Measurements from ENCODE around the gene LCNL1. TPM values are rescaled to one million over a fixed set of nuclear protein-coding genes. Genes with fewer than 3 reads are reported as not detected.

The LCNL1 gene
- total and polyA plus RNA-seq, 8 donors = 0.38 to 2.7 (median 1.2) TPM

- intact Hi-C loops (cut with DNase I) = no loop called here
- DNase-seq = no peak
Observed at GRCh38 chr9:137019891-137020683, 37.3 kb downstream of the LCNL1 start.

DNA sequence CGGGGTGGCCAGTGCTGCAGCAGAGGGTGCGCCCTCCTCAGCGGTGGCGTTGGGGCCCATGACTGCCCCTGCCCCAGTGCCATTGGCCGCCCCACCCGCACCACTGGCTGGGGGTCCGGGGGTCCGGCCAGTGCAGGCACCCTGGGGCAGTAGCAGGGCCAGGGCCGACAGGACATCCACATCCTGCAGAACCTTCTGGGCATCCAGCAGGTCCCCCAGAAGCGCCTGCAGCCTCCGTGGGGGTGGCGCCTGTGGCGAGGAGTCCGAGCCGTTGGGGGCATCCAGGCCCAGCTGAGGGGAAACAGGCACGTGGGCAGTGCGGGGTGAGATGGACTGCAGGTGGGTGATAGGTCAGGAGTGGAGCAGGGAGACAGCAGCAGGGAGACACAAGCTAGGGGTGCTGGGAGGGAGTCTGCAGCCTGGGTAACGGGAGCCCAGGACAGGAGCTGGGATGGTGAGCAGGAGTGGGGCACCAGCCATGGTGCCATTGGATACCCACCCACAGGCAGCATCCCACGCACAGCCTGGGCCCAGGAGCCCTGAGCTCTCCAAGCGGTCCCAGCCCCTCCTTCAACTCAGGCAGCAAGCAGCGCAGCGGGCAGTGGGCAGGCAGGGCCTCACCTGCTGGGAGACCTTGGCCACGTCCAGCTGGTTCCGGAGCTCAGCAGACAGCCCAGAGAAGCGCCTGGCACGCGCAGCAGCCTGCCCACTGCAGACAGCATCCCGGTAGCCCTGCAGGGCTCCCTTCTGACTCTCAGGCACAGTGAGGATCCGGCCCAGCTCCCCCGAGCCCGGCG is 38.2 kb downstream of the LCNL1 start:
- Histone ChIP-seq H3K4me1 (no peaks in the 10 kb centered on the region), H3K27me3 (no peaks in the 10 kb centered on the region), H3K36me3 (peaks cover 0 to 36% of the 10 kb centered on the region in 2 donors), H3K9me3 (no peaks in the 10 kb centered on the region), H3K27ac (no peak overlapping the region), H3K4me3 (no peak overlapping the region)
- intact Hi-C loops (cut with DNase I) = no loop called here
- no peak for ATAC-seq
- no peak for DNase-seq
- TF ChIP-seq CTCF (IDR thresholded peaks at IDR 0.05) = no peak

More at GRCh38 chr9:137019891-137020683, 37.3 kb downstream of the LCNL1 start:
- Histone ChIP-seq H3K36me3 (peaks cover 0 to 45% of the 10 kb centered on the region in 2 donors), H3K27ac (no peak overlapping the region), H3K4me1 (no peaks in the 10 kb centered on the region), H3K27me3 (no peaks in the 10 kb centered on the region), H3K9me3 (no peaks in the 10 kb centered on the region), H3K4me3 (no peak overlapping the region)
- ATAC-seq = no peak
- TF ChIP-seq CTCF (IDR thresholded peaks at IDR 0.05) = no peak

GRCh38 chr9:137021568-137021978 is 38.8 kb downstream of the LCNL1 start:
- DNase-seq (no peak), ATAC-seq (no peak)
- Histone ChIP-seq H3K36me3 (peaks cover 0 to 30% of the 10 kb centered on the region in 2 donors), H3K27ac (no peak overlapping the region), H3K4me1 (no peaks in the 10 kb centered on the region), H3K9me3 (no peaks in the 10 kb centered on the region), H3K27me3 (no peaks in the 10 kb centered on the region), H3K4me3 (no peak overlapping the region)
- TF ChIP-seq CTCF (IDR thresholded peaks at IDR 0.05) = no peak
- intact Hi-C loops (cut with DNase I) = no loop called here

DNA sequence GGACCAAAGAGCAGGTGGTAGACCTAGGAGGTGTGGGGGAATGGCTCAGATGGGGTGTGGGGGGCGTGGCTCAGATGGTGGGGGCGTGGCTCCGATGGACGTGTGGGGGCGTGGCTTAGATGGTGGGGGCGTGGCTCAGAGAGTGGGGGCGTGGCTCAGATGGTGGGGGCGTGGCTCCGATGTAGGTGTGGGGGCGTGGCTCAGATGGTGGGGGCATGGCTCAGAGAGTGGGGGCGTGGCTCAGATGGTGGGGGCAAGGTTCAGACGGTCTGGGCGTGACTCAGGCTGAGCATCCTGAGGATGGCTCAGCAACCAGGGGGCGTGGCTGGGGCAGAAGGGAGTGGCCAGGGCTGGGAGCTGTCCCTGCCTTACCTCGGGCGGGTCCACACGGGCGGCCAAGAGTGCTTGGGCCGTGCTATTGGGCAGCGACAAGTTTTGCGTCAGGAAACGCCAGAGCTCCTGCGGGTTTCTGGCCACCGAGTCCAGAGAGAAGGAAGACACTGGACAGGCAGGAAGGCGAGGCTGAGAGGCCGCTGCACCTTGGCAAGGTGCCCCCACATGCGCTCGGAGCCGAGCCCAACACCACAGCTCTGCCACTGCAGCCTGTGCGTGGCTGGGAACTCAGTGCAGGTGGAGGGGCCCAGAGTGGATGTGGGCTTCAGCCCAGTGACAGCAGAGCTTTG is 39.3 kb downstream of the LCNL1 start:
- H3K36me3 ChIP-seq = peaks cover 0 to 25% of the 10 kb centered on the region in 2 donors
- H3K9me3 ChIP-seq = no peaks in the 10 kb centered on the region
- no peak for TF ChIP-seq CTCF (IDR thresholded peaks at IDR 0.05)
- intact Hi-C loops (cut with DNase I) = no loop called here
- DNase-seq (peak in 1 of 4 donors; percentile 90), ATAC-seq (peak; percentile 35)
- H3K4me1 ChIP-seq = peaks cover 0 to 4% of the 10 kb centered on the region in 2 donors
- H3K27me3 ChIP-seq = no peaks in the 10 kb centered on the region
- no peak overlapping the region for H3K27ac ChIP-seq
- no peak overlapping the region for H3K4me3 ChIP-seq

DNA sequence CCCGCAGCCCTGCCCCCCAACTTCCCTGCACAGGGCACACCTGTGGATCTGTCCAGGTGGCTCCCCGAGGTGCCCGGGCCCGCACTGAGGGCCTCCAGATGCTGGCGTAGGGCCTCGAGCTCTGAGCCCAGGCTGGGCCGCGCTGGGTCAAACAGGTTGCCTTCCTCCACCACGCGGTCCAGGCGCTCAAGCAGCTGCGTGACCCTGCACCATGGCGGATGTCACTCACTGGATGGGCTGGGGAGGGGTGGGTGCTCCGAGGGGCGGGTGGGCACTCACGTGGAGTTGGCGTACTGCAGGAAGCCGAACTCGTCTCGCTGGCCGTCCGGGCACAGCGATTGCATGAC is 39.8 kb downstream of the LCNL1 start:
- no peak for TF ChIP-seq CTCF (IDR thresholded peaks at IDR 0.05)
- Histone ChIP-seq H3K9me3 (no peaks in the 10 kb centered on the region), H3K4me1 (peaks cover 0 to 9% of the 10 kb centered on the region in 2 donors), H3K36me3 (peaks cover 0 to 20% of the 10 kb centered on the region in 2 donors), H3K4me3 (no peak overlapping the region), H3K27me3 (no peaks in the 10 kb centered on the region), H3K27ac (no peak overlapping the region)
- ATAC-seq (no peak), DNase-seq (no peak)
- intact Hi-C loops (cut with DNase I) = no loop called here
